T-helper 1 cell (primary cell): ENCODE results near the gene LMAN1L.

ENCODE experiments used
- DNase-seq, 5 donors: peaks; one replicate each; pipeline ENCODE4 v3.0.0-alpha.2; 2012 to 2020

Gene LMAN1L

GRCh38 chr15:74817370-74817737 lies 4.7 kb downstream of the LMAN1L start:
- no peak for DNase-seq

- DNase-seq = no peak
Observed at GRCh38 chr15:74820056-74820455, 7.4 kb downstream of the LMAN1L start.

DNA sequence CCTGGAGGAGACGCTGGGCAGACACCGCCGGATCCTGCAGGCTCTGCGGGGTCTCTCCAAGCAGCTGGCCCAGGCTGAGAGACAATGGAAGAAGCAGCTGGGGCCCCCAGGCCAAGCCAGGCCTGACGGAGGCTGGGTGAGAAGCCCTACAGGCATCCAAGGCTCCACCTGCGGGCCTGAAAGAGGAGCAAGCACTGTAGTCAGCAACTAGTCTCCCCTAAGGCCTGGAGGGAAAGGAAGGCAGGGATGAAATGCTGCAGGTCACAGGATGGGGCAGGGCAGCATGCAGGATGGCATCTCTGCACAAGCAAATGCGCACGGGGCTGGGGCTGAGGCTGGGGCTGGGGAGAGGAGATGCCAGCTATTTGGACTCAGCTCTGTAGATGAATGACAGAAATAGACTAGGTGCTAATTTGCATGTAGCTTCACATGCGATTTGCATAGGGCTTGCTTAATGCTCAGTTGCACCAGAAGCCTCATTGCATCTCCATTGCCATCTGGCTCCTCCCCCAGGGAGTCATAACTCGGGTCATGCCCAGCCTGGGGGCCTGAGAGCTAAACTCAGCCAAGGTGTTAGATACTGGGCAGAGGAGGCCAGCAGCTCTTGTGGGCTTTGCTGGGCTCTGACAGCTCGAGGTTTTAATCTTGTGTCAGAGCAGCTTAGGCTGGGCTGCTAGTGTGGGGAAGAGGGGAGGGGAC lies 8.6 kb downstream of the LMAN1L start:
- DNase-seq = no peak

- no peak for DNase-seq
Observed at GRCh38 chr15:74821790-74822158, 9.1 kb downstream of the LMAN1L start.

- DNase-seq = no peak
Observed at GRCh38 chr15:74822233-74822632, 9.6 kb downstream of the LMAN1L start.

DNA sequence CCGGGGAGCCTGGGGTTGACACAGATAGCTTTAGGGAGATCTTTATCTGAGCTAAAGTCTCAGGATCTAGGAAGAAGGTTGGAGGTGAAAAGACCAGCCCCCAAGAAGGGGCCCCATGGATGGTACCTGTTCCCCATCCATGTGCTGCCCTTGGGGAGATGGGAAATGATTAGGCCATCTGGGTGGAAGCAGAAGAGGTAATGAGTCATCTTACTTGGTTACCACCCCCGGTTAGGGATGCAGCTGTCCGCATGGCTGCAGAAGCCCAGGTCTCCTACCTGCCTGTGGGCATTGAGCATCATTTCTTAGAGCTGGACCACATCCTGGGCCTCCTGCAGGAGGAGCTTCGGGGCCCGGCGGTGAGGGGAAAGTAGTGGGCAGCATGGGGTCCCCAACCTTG lies 10.7 kb downstream of the LMAN1L start:
- DNase-seq = no peak

GRCh38 chr15:74824976-74825375 lies 12.3 kb downstream of the LMAN1L start:
- DNase-seq = no peak

DNA sequence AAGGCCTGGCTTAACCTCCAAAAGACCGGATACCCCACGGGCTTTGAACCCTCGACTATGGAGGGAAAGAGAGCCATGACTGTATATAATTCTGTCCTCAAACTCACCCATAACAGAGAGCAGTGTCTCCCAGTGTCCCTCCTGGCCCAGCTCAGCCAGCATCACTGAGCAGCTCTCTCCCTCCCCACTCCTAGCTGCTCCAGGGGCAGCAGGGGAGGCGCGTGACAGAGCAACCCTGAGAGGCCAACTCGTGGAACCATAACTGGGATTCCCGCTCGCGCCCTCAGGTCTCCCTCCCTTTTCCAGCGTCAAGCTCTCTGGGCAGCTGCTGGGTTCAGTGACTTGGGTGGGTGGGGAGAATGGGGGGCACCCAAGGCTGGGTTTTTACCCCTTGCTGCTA lies 13.2 kb downstream of the LMAN1L start:
- DNase-seq = no peak

GRCh38 chr15:74826364-74826819 lies 13.8 kb downstream of the LMAN1L start, which contains the start of gene CPLX3:
CPLX3 (plus strand) TSS chr15:74826627; CDS start chr15:74826704, 77 bp downstream.
- peak in 2 of 5 donors; percentile 41 to 48 for DNase-seq

- no peak for DNase-seq
Observed at GRCh38 chr15:74826921-74827320, 14.3 kb downstream of the LMAN1L start.

- no peak for DNase-seq
Observed at GRCh38 chr15:74827614-74828013, 15.0 kb downstream of the LMAN1L start.

DNA sequence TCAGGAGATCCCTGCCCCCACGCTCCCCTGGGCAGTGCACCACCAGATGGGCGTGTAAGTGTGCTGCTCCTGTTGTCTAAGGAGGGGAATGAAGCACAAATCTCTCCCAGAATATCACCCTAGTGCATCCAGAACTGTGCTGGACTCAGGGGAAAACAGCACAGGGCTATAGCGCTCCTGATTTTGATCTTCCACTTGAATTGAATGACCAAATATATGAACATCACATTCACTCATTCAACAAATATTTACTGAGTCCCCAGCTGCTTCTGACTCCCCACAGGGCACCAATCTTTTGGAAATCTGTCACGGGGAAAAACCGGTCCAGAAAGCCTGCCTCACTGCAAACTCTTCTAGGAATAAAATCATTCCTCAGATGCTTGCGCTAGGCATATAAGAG lies 16.2 kb downstream of the LMAN1L start:
- DNase-seq = no peak

DNA sequence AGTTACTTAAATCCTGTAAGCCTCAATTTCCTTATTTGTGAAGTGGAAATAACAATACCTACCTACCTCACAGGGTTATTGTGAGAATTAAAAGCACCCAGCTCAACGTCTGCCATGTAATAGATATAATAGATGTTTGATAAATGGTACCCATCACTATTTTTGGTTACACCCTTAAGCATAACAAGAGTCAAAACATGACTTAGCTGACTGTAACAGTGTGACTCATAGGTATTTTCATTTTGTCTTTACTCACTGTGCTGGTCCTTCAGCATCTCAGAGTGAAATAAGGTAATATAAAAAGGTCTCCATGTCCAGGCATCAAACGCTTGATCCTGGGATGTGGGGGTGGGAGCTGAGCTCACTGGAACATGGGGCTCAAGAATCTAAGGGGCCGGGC lies 16.9 kb downstream of the LMAN1L start:
- DNase-seq = no peak

- DNase-seq = no peak
Observed at GRCh38 chr15:74829991-74830390, 17.4 kb downstream of the LMAN1L start.

GRCh38 chr15:74830868-74831267 lies 18.2 kb downstream of the LMAN1L start:
- no peak for DNase-seq

DNA sequence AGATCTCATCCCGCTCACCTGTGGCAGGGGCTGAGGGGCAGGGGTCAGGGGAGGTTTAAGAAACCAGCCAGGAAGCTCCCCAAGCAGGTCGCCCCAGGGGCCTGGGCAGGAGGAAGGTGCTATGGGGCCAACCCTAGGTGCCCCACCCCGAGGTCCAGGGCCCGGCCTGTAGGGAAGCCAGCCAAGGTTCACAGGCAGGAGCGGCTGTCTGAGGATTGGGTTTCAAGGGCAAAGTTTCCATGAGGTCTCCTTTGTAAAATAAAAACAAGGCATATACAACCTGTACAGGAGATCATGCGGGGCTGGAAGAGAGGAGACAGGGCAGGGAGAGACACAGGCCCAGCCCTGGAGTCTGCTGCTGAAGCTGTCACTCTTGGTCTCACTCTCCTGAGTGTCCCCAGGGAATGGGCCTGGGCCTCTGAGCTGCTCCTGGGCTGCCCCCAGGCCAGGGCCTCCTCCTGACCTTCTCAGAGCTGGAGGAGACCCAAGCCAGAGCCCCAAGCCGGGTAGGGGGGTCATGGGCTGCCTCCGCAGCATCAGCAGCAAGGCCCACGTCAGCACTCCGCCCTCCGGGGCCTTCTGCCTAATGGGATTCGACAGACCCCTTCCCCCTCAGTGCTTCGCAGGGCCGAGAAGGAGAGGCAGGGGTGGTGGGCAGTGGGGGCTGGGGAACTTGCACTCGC lies 19.3 kb downstream of the LMAN1L start:
- DNase-seq = no peak

DNA sequence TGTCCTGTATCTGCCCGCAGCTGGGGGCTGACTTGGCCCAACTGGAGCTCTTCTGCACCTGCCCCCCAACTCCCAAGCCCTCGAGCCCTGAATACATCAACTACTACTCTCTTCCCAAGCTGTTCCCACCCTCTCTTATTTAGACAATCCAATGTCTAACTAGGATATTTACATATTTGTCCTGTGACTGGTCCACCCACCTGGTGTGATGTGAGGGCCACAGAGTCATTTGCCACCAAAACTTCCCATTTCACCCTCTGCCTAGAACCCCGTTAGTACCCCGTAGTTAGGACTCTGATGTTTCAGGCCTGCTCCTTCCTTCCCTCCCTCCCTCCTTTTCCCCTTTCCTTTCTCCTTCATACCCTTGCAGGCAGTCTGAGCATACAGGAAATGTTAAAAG lies 20.2 kb downstream of the LMAN1L start:
- no peak for DNase-seq

- no peak for DNase-seq
Observed at GRCh38 chr15:74833376-74834107, 20.9 kb downstream of the LMAN1L start.

GRCh38 chr15:74835312-74835823 lies 22.7 kb downstream of the LMAN1L start:
- no peak for DNase-seq

DNA sequence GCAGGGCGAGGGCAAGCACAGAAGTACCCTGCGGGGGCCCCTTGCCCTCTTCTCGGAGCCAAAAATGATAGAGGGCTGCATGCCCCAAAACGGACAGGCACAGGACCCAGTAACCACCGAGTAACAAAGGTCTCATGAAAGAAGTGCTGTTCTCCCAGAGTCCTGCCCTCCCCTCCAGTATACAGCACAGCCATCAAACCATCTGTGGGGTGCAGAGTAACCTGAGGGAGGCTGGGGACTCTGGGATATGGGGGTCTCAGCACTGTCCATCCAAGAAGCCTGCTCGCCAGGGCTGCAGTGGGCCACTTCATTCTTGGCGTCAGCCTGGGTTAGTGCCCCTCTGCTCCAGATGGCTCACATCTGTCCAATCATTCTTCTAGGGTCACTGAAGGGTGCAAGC lies 24.2 kb downstream of the LMAN1L start:
- no peak for DNase-seq

DNA sequence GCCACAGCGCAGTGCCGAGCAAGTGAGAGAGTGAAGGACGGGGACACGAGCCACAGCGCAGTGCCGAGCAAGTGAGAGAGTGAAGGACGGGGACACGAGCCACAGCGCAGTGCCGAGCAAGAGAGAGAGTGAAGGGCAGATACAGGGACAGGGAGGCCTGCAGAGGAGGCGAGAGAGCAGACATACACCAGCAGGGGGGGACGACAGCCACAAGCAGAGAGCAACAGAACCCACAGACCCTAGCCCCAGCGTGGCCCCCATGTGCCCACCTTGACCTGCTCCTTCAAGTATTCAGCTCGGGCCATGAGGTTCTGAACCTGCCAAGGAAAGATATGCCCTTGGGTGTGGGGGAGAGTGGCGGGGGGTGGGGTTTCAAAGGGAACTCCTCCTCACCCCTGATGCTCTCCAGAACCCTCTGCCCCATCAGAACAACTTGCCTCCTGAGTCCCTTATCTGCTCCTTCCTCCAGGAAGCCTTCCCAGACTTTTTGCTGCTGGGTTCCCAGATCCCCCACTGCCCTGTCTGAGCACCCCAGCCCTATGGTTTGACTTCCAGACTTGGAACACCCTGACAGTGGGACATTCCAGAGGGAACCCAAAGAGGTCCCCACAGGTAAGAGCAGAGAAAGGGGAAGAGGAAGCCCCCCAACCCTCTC lies 25.0 kb downstream of the LMAN1L start:
- DNase-seq = no peak

- no peak for DNase-seq
Observed at GRCh38 chr15:74838137-74838516, 25.5 kb downstream of the LMAN1L start.
